Kidney (tissue), 14 donors: ENCODE results near the gene LRRFIP1. TPM values are rescaled to one million over a fixed set of nuclear protein-coding genes. Genes with fewer than 3 reads are reported as not detected.

Experiments
- DNase-seq, 5 donors: peaks; one replicate each; pipeline ENCODE4 v3.0.0-alpha.2; 2013 to 2020
- FAIRE-seq: peaks from 2 replicates; lab custom pipeline; 2012; peaks lifted over from hg19 to GRCh38; lab: Jason Lieb, UNC
- H3K27ac ChIP-seq, 2 donors: one replicate each; pipeline ENCODE4 v1.7.0; 2013; ENCODE audit warnings: low read depth in 2 of 2, low read length in 2 of 2, inconsistent platforms in 1 of 2
- H3K27me3 ChIP-seq: one replicate; pipeline ENCODE4 v1.7.1; 2013; ENCODE audit warnings: low read length, inconsistent platforms; ENCODE audit not compliant: control insufficient read depth, insufficient read depth
- H3K36me3 ChIP-seq, 3 donors: one replicate each; pipeline versions ENCODE4 v1.7.0 to v1.7.1; 2013; ENCODE audit warnings: low read length in 3 of 3, control low read depth in 1 of 3, inconsistent platforms in 1 of 3; ENCODE audit not compliant: insufficient read depth in 3 of 3, control insufficient read depth in 2 of 3
- H3K4me1 ChIP-seq, 3 donors: one replicate each; pipeline versions ENCODE4 v1.7.0 to v1.7.1; 2013; ENCODE audit warnings: low read length in 3 of 3, inconsistent platforms in 1 of 3, low read depth in 1 of 3; ENCODE audit not compliant: control insufficient read depth in 2 of 3, insufficient read depth in 2 of 3
- H3K4me3 ChIP-seq, 3 donors: one replicate each; pipeline versions ENCODE4 v1.7.0 to v1.8.1; 2013; ENCODE audit warnings: low read length in 3 of 3, control low read depth in 1 of 3, inconsistent platforms in 1 of 3
- H3K9ac ChIP-seq, 3 donors: one replicate each; pipeline versions ENCODE4 v1.7.0 to v1.7.1; 2013; ENCODE audit warnings: low read length in 3 of 3, control low read depth in 1 of 3, inconsistent platforms in 1 of 3
- H3K9me3 ChIP-seq, 3 donors: one replicate each; pipeline versions ENCODE4 v1.7.0 to v1.7.1; 2013; ENCODE audit warnings: low read length in 3 of 3, control low read depth in 1 of 3, inconsistent platforms in 1 of 3; ENCODE audit not compliant: control insufficient read depth in 2 of 3, insufficient read depth in 1 of 3
- intact Hi-C: fragments of 100-400 bp; cut with DNase I; formaldehyde crosslinking; loops from one replicate; pipeline ENCODE4 v1.11.1; 2022
- polyA plus RNA-seq: library from polyadenylated mRNA; stranded (reverse); fragments of 350-450 nt; fragmentation: Illumina TruSeq; extraction: RNeasy Lipid Tissue Mini Kit (QIAGEN cat#74804); gene quantifications from one replicate; pipeline ENCODE4 v1.2.3, GENCODE V29; 2014; ENCODE audit warnings: low read depth, low replicate concordance; ENCODE audit not compliant: insufficient read depth
- total RNA-seq: library from RNA; stranded (reverse); fragmentation: NEBNext Ultra II Directional; extraction: Animal tissue kit (Norgen Biotek cat#: 25700); gene quantifications from one replicate; pipeline ENCODE4 v1.2.1, GENCODE V29; 2021
- TF ChIP-seq, protein P1 (sequence below): IDR thresholded peaks from 3 replicates; pipeline ENCODE4 v1.5.1; 2012; ENCODE audit warnings: mild to moderate bottlenecking, moderate library complexity, borderline replicate concordance; ENCODE audit not compliant: insufficient read depth; ENCODE audit errors: extremely low read depth
- donor health status: control.
- donor health status: control.
- donor health status: control.
- donor health status: control.
- donor health status: control.
- donor health status: DM: yes; HTN: yes; CAD: no.
- donor health status: Normal renal cell carcinoma (clear cell type).

The LRRFIP1 gene
- total and polyA plus RNA-seq, 2 donors from 2014 or later: 39.1 to 204 TPM

DNA sequence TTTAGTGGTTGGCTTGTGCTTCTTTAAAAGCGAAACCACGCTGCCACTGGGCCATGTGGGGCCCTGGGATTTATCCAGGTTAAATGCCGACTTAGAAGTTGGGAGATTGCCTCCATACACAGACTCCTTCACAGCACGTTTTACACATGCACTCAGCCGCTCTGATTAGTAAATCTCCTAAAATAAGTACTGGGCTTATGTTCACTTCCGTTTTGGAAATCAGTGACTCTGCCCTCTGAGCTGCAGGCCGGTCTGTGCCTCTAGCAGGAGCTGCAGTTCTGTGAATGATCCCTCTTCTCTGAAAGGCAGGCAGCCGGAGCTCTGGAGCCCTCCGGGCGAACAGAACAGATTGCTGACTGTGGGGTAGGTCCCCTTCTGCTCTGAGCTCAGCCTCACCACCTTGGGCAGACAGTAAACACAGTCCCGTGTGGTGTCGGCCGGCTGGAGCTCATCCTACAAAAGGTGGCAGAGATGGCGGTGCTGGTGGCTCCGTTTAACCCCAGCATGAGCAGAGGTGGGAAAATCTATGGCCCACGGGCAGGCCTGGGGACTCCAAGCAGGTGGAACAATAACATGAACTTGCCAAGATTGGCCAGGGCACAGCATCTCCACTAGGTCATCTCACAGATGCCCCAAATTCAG is 27.1 kb upstream of the LRRFIP1 start:
- TF ChIP-seq, protein P1, sequence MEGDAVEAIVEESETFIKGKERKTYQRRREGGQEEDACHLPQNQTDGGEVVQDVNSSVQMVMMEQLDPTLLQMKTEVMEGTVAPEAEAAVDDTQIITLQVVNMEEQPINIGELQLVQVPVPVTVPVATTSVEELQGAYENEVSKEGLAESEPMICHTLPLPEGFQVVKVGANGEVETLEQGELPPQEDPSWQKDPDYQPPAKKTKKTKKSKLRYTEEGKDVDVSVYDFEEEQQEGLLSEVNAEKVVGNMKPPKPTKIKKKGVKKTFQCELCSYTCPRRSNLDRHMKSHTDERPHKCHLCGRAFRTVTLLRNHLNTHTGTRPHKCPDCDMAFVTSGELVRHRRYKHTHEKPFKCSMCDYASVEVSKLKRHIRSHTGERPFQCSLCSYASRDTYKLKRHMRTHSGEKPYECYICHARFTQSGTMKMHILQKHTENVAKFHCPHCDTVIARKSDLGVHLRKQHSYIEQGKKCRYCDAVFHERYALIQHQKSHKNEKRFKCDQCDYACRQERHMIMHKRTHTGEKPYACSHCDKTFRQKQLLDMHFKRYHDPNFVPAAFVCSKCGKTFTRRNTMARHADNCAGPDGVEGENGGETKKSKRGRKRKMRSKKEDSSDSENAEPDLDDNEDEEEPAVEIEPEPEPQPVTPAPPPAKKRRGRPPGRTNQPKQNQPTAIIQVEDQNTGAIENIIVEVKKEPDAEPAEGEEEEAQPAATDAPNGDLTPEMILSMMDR: no peak
- peaks cover 0 to 6% (median 6%) of the 10 kb centered on the region in 3 donors for H3K4me1 ChIP-seq
- H3K9me3 ChIP-seq: no peaks in the 10 kb centered on the region
- DNase-seq: peak; percentile 35 to 85 (median 50)
- no peaks in the 10 kb centered on the region for H3K27me3 ChIP-seq
- peak overlapping the region in 2 of 3 donors; percentile 63 to 67 for H3K9ac ChIP-seq
- H3K4me3 ChIP-seq: peak overlapping the region in 2 of 3 donors; percentile 4 to 39
- no peaks in the 10 kb centered on the region for H3K36me3 ChIP-seq
- intact Hi-C loops: no loop called here
- peak overlapping the region; percentile 68 to 71 for H3K27ac ChIP-seq
- FAIRE-seq: no peak

GRCh38 chr2:237601453-237602116 is 25.8 kb upstream of the LRRFIP1 start:
- intact Hi-C loops: no loop called here
- no peak overlapping the region for H3K9ac ChIP-seq
- no peak overlapping the region for H3K27ac ChIP-seq
- H3K27me3 ChIP-seq: no peaks in the 10 kb centered on the region
- FAIRE-seq (no peak), DNase-seq (peak in 1 of 5 donors; percentile 39)
- no peaks in the 10 kb centered on the region for H3K36me3 ChIP-seq
- no peak overlapping the region for H3K4me3 ChIP-seq
- peaks cover 0 to 6% (median 6%) of the 10 kb centered on the region in 3 donors for H3K4me1 ChIP-seq
- no peaks in the 10 kb centered on the region for H3K9me3 ChIP-seq
- TF ChIP-seq, protein P1: no peak

DNA sequence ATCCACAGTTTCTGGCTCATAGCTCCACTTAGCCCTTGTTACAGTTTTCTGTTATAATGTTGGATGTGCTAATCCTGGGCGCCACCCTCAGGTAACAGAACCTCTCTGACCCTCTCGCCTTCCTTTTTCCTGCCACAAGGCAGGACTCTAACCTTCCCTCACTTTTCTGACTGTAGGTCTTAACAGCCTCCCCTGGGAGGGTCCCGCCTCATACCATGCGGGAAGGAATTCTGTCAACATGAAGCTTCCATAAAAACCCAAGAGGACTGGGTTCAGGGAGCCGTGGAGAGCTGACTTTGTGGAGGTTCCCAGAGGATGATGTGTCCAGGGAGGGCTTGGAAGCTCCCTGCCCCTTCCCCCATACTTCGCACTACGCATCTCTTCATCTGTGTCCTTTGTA is 25.0 kb upstream of the LRRFIP1 start:
- TF ChIP-seq, protein P1: no peak
- intact Hi-C loops: no loop called here
- no peak overlapping the region for H3K4me3 ChIP-seq

More for the DNA sequence above, 25.0 kb upstream of the LRRFIP1 start:
- Histone ChIP-seq H3K9ac (no peak overlapping the region), H3K27ac (no peak overlapping the region), H3K36me3 (no peaks in the 10 kb centered on the region), H3K27me3 (no peaks in the 10 kb centered on the region), H3K9me3 (no peaks in the 10 kb centered on the region), H3K4me1 (peaks cover 0 to 6% (median 6%) of the 10 kb centered on the region in 3 donors)
- DNase-seq (peak in 1 of 5 donors; percentile 28), FAIRE-seq (no peak)
